Upper lobe of right lung (tissue), 1 donor: Measurements from ENCODE around the gene GPHB5. TPM values are rescaled to one million over a fixed set of nuclear protein-coding genes. Genes with fewer than 3 reads are reported as not detected.

Experiments
- ATAC-seq: fragments of 200-7000 bp; cut with Tn5 transposase; one replicate; pipeline ENCODE4 v1.9.1; 2020; ENCODE audit warnings: mild to moderate bottlenecking, moderate library complexity
- DNase-seq: peaks from one replicate; pipeline ENCODE4 v3.0.0-alpha.2; 2020
- H3K27ac ChIP-seq: fragments of 200-600 bp; one replicate; pipeline ENCODE4 v1.8.0; 2022
- H3K27me3 ChIP-seq: fragments of 200-600 bp; one replicate; pipeline ENCODE4 v1.8.0; 2022; ENCODE audit warnings: mild to moderate bottlenecking
- H3K36me3 ChIP-seq: fragments of 200-600 bp; one replicate; pipeline ENCODE4 v1.8.0; 2022
- H3K4me1 ChIP-seq: fragments of 200-600 bp; one replicate; pipeline ENCODE4 v1.8.0; 2022
- H3K4me3 ChIP-seq: fragments of 200-600 bp; one replicate; pipeline ENCODE4 v1.8.0; 2022; ENCODE audit warnings: mild to moderate bottlenecking
- H3K9me3 ChIP-seq: fragments of 200-600 bp; one replicate; pipeline ENCODE4 v1.8.0; 2022
- CTCF ChIP-seq: fragments of 200-600 bp; IDR thresholded peaks from one replicate; pipeline ENCODE4 v1.8.0; 2022; ENCODE audit warnings: antibody characterized with exemption
- intact Hi-C: fragments of 100-400 bp; cut with DNase I; formaldehyde crosslinking; loops from one replicate; pipeline ENCODE4 v1.11.0; 2022
- total RNA-seq: library from RNA; stranded (reverse); fragmentation: NEBNext Ultra II Directional; extraction: Animal tissue kit (Norgen Biotek cat#: 25700); gene quantifications from one replicate; pipeline ENCODE4 v1.2.1, GENCODE V29; 2021
- donor health status: DM: no; HTN: yes; CAD: no; lungs with severe emphysema.

The GPHB5 gene
- total RNA-seq, 1 donor from 2014 or later, result not detected

GRCh38 chr14:63344336-63344735 is 25.6 kb upstream of the GPHB5 start:
- no peak for DNase-seq
- Histone ChIP-seq H3K4me1 (no peaks in the 10 kb centered on the region), H3K9me3 (no peaks in the 10 kb centered on the region), H3K27me3 (no peaks in the 10 kb centered on the region), H3K36me3 (no peaks in the 10 kb centered on the region), H3K27ac (no peak overlapping the region), H3K4me3 (no peak overlapping the region)
- no peak for TF ChIP-seq CTCF
- ATAC-seq, result no peak
- intact Hi-C loops, result no loop called here

- Histone ChIP-seq H3K27me3 (no peaks in the 10 kb centered on the region), H3K9me3 (no peaks in the 10 kb centered on the region), H3K4me3 (no peak overlapping the region), H3K36me3 (no peaks in the 10 kb centered on the region), H3K4me1 (no peaks in the 10 kb centered on the region), H3K27ac (no peak overlapping the region)
- ATAC-seq (no peak), DNase-seq (no peak)
- TF ChIP-seq CTCF, result no peak
- intact Hi-C loops, result no loop called here
These were observed 25.1 kb upstream of the GPHB5 start for GRCh38 chr14:63343878-63344277.

GRCh38 chr14:63342371-63342770 is 23.6 kb upstream of the GPHB5 start:
- H3K36me3 ChIP-seq, result no peaks in the 10 kb centered on the region
- no peak overlapping the region for H3K4me3 ChIP-seq
- H3K27ac ChIP-seq, result no peak overlapping the region
- H3K4me1 ChIP-seq, result no peaks in the 10 kb centered on the region
- ATAC-seq (no peak), DNase-seq (no peak)
- no peak for TF ChIP-seq CTCF
- H3K9me3 ChIP-seq, result no peaks in the 10 kb centered on the region
- intact Hi-C loops, result no loop called here
- H3K27me3 ChIP-seq, result no peaks in the 10 kb centered on the region

GRCh38 chr14:63328787-63329737 is 10.3 kb upstream of the GPHB5 start:
- no peak for DNase-seq
- H3K27ac ChIP-seq, result no peak overlapping the region
- no peaks in the 10 kb centered on the region for H3K9me3 ChIP-seq
- H3K36me3 ChIP-seq, result no peaks in the 10 kb centered on the region
- no peak for ATAC-seq
- no peaks in the 10 kb centered on the region for H3K4me1 ChIP-seq
- no peak overlapping the region for H3K4me3 ChIP-seq
- H3K27me3 ChIP-seq, result no peaks in the 10 kb centered on the region
- intact Hi-C loops, result no loop called here
- TF ChIP-seq CTCF, result no peak

- intact Hi-C loops, result no loop called here
- ATAC-seq, result no peak
- H3K4me1 ChIP-seq, result no peaks in the 10 kb centered on the region
- no peak for TF ChIP-seq CTCF
- no peak overlapping the region for H3K4me3 ChIP-seq
- no peak for DNase-seq
- H3K36me3 ChIP-seq, result no peaks in the 10 kb centered on the region
- no peaks in the 10 kb centered on the region for H3K27me3 ChIP-seq
- H3K9me3 ChIP-seq, result no peaks in the 10 kb centered on the region
- no peak overlapping the region for H3K27ac ChIP-seq
These were observed 8.1 kb upstream of the GPHB5 start for GRCh38 chr14:63326840-63327239.
